HG03064 (cell line): ENCODE data around the gene MAGEC1.
"Not testable (repeated sequence)": the region's sequence is repeated elsewhere in the genome, so short reads cannot be mapped to it uniquely, and the experiment has no call there.

Experiments
- ATAC-seq: cut with Tn5 transposase; IDR thresholded peaks from one replicate; pipeline ENCODE4 v1.9.1; 2021; ENCODE audit warnings: low read depth; ENCODE audit not compliant: unreplicated experiment

MAGEC1 gene, protein sequence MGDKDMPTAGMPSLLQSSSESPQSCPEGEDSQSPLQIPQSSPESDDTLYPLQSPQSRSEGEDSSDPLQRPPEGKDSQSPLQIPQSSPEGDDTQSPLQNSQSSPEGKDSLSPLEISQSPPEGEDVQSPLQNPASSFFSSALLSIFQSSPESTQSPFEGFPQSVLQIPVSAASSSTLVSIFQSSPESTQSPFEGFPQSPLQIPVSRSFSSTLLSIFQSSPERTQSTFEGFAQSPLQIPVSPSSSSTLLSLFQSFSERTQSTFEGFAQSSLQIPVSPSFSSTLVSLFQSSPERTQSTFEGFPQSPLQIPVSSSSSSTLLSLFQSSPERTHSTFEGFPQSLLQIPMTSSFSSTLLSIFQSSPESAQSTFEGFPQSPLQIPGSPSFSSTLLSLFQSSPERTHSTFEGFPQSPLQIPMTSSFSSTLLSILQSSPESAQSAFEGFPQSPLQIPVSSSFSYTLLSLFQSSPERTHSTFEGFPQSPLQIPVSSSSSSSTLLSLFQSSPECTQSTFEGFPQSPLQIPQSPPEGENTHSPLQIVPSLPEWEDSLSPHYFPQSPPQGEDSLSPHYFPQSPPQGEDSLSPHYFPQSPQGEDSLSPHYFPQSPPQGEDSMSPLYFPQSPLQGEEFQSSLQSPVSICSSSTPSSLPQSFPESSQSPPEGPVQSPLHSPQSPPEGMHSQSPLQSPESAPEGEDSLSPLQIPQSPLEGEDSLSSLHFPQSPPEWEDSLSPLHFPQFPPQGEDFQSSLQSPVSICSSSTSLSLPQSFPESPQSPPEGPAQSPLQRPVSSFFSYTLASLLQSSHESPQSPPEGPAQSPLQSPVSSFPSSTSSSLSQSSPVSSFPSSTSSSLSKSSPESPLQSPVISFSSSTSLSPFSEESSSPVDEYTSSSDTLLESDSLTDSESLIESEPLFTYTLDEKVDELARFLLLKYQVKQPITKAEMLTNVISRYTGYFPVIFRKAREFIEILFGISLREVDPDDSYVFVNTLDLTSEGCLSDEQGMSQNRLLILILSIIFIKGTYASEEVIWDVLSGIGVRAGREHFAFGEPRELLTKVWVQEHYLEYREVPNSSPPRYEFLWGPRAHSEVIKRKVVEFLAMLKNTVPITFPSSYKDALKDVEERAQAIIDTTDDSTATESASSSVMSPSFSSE

DNA sequence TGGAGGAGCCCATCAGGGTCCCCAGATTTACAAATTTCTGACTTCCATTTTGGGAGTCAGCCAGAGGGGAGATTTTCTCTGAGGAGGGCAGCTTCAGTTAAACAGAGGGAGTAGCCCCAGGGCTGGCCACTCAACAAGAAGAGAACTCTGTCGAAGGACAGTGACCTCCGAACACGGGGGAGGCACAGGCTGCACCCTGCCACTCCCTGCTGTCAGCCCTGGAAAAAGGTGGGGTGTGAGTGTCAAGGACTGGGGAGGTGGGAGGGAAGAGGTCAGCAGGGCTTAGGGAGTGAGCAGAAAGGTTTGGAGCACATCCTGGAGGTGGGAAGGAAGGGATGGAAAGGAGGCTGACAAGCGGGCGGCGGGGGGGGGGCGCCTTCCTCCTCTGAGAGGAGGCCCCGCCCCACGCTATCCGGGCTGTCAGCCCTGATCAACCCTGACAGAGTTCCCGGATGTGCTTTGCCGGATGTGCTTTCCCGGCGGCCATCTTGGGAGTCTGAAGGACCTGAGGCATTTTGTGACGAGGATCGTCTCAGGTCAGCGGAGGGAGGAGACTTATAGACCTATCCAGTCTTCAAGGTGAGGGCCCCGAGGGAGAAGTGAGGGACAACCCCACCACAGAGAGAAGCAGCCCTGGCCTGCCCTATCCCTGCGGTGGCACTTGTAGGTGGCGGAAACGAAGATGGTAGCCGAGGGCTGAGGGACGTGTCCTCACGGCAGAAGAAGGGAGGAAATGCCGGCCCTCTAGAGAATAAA lies at the start of gene MAGEC1:
Gene MAGEC1, plus strand, starts transcription at position 495 of the 756 bp plus-strand sequence. CDS start 1,179 bp downstream, outside the sequence.
- ATAC-seq, result no peak

DNA sequence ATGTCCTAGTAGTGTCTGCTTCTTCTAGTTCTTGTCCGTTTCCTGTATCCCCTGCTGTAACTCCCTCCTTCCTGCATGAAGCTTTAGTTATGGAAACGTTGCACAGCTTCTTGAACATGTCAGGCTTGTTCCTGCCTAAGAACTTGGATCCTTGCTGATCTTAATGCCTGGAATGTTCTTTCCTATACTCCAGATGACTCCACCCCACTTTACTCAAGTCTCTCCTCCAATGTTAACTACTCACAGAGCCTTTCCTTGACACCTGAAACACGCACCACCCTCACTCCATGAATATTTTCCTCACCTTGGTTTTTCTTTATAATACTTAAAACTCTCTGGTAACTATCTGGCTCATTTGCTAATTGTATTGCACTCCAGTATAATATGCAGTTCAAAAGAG lies 46.2 kb upstream of the MAGEC1 start:
- no peak for ATAC-seq

DNA sequence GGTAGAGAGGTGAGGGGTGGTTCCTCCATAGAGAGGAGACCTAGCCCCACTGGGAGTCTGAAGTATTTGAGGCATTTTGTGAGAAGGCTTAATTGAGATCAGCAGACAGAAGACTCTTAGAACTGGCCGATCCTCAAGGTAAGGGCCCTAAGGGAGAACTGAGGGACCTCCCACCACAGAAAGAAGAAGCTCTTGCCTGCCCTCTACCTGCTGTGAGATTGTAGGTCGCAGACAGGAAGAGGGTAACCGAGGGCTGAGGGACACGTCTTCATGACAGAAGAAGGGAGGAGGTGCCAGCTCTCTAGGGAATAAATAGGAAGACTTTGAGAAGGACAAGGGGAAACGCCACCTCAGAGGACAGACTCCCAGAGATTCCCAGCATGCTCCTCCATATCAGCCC lies 24.1 kb upstream of the MAGEC1 start:
- ATAC-seq, result no peak

DNA sequence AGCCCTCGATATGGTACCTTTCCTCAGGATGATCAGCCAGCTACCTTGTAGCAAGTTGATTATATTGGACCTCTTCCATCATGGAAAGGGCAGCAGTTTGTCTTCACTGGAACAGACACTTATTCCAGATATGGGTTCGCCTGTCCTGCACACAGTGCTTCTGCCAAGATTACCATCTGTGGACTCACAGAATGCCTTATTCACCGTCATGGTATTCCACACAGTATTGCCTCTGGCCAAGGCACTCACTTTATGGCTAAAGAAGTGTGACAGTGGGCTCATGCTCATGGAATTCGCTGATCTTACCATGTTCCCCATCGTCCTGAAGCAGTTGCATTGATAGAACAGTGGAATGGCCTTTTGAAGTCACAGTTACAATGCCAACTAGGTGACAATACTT lies 14.9 kb upstream of the MAGEC1 start:
- not testable (repeated sequence) for ATAC-seq

DNA sequence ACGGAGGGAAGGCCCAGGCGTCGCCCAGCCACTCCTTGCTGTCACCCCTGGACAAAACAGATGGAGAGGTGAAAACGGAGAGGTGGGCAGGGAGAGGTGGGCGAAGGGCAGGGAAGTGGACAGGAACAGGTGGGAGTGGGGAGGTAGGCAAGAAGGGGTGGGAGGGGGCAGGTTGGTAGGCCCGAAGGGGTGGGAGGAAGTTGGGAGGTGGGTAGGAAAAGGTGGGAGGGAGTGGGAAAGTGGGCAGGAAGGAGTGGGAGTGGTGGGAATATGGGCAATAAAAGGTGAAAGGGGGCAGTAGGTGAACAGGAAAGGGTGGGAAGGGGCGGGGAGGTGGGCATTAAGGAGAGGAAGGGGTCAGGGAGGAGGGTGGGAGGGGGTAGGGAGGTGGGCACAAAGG lies 9.0 kb upstream of the MAGEC1 start:
- ATAC-seq, result no peak

DNA sequence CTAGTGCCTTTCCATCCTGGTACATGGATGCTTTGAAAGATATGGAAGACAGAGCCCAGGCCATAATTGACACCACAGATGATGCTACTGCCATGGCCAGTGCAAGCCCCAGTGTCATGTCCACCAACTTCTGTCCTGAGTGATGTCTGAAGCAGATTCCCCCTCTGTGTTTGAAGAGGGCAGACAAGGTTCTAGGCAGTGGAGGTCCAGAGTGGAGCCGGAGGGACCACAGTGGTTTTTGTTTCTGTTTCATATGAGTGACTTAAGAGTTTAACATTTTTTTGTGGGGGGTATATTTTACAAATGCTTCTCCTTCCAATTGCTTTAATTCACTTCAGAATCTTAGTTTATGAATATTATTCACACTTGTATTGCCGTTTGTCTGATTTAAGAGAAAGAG lies 6.0 kb upstream of the MAGEC1 start:
- ATAC-seq, result no peak

DNA sequence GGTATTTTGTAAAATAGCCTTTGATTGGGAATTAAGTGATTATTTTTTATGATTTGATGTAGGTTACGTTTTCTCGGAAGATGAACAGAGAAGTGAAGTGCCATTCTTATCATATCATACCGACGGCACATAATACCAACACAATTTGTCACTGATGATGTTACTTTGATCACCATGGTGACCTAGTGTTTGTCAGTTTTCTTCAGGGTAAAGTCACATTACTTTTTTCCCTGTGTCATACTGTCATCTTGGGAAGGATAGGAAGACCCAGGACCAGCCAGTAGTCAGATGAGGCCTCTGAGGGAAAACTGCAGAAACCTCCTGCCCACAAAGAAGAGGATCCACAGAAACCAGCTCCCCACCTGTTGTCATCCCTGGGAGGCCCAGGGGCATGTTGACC lies 1.3 kb upstream of the MAGEC1 start:
- no peak for ATAC-seq

DNA sequence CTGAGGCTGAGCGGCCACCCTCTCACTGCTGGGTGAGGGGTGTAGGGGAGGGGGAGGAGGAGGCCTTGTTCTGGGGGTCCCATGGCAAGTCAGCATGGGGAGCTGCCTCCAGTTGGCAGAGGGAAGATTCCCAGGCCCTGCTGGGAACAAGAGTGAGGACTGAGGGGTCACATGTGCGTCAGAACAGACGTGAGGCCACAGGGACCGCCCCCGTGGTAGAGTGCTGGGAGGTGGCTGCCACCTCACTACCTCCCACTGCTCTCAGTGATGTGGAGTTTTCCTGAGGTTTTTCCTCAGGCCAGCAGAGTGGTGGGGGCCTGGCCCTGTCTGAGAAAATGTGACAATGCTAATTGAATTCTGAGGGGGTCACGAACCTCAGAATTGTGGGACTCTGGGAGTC lies 568 bp downstream of the MAGEC1 start:
- ATAC-seq, result no peak

DNA sequence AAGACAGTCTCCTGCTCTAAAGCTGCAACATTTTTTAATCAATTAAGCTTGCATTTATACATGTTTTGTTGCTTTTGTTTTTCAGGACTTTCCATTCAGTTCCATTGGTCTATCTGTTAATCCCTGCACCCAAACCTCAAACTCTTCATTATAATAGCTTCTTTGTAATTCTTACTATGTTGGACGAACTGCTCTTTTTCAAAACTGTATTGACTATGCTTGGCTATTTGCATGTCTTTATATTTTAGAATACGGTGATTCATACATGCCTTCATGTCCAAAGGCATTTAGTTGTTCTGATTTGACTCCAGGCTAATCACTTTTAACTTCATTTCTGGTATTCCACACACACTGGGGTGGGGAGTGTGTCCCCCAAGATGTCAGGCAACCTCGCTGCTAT lies 14.1 kb downstream of the MAGEC1 start:
- no peak for ATAC-seq

DNA sequence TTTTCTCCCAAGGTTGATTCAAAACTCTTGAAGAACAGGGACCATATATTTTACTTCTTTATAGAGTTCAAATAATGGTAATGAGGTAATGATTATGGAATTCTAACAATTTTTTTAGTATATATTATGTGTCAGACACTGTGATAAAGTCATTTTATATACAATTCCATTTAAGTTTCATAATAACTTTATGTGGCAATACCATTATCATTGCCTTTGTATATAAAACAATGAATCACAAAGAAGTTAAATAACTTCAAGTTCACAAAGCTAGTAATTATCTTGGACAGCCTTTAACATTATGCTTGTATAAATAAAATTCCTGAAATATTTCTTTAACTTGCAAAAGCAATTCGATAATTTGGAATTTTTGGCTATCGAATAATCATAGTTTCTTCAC lies 20.6 kb downstream of the MAGEC1 start:
- ATAC-seq, result no peak

DNA sequence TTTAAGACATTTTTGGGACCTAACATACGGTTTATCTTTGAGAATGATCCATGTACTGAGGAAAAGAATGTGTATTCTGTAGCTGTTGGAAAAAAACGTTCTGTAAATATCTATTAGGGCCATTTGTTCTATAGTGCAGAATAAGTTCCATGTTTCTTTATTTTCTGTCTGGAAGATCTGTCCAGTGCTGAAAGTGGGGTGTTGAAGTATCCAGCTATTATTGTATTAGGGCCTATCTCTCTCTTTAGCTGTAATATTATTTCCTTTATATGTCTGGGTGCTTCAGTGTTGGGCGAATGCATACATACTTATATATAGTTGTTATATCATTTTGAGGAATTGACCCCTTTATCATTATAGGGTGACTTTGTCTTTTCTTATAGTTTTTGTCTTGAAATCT lies 24.7 kb downstream of the MAGEC1 start:
- no peak for ATAC-seq

DNA sequence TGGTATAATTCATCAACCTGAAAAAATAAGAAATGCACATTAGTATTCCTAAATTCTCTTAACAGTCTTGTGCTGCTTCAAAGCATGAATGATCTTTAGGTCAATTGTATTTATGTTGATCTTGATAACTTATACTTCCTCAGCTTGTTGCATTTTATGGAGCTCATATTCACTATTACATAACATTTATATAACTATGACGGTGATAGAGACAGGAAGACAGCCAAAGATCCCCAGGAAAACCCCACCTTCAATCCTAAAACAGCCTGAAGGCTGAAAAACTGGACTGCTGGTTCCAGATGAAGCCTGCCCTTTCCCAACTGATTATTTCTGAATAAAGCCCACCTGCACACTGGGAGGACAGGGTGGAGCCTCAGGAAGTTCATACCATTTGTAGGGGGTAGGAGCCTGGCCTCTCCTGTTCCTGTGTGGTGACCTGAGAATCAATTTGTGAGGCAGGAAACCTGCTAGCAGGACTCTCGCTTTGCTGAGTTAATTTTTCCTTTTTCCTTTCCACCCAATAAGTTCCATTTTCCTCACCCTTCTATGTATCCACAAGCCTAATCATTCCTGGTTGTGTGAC lies 30.5 kb downstream of the MAGEC1 start:
- no peak for ATAC-seq

DNA sequence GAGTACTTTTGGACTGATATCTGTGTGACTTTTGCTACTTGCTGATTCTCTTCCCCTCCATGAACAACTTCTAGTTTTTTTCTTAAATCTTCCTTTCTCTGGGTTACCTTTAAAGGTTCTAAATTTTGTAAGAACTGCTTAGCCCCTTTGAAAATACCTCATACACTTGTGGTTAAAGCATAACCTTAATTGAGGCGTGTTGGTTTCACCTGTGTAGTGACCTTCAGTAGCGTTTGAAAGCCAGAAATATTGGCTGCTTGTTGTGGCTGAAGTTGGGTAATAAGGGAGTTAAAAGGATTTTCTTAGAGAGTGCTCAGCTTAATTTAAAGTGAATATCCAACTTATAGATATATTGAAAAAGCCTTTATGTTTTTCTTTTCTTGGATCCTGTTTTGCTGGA lies 32.0 kb downstream of the MAGEC1 start:
- no peak for ATAC-seq

DNA sequence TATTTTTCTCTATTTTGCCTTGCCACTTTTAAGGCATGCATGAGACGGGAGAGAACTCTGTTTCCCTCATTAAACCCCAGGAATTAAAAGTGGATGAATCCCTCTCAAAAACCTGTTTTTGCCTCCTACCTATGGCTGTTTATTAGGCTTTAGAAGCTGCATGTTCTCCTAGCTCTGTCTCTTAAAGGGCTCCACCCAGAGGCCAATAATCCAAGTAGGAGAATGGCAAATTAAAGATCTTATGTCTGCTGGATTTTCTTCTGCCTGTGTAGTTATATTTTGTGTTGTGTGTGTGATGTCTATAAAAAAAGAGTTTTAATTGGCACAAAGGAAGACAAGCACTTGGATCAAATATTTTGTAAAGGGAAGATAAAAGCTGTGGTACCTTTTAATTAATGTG lies 32.4 kb downstream of the MAGEC1 start:
- ATAC-seq, result no peak

DNA sequence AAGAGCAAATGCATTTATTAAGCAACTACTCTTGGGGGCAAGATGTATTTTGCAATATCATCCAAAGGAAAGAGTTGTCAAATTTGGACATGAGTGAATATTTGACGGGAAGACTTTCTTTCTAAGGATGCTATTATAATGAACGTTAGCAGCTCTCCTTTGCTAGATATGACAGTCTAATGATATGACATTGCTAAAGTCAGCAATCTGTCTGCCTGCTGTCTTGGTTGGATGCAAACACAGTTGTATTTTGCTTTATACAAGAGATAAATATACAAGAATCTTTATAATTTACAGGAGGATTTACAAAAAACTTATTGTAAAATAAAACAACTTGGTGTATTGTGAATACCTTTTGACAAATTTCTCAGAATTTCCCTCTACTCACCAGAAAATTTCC lies 37.5 kb downstream of the MAGEC1 start:
- no peak for ATAC-seq

DNA sequence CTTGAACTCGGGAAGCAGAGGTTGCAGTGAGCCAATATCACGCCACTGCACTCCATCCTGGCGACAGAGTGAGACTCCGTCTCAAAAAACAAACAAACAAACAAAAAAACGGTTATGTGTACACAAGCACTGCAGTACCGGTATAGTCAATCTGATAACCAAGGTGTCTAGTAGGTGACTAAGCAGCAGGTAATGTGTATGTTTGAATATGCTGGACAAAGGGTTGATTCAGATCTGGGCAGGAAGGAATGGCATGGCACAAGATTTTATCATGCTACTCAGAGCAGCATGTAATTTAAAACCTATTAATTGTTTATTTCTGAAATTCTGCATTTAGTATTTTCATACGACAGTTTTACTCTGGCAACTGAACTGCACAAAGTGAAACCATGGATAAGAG lies 41.7 kb downstream of the MAGEC1 start:
- no peak for ATAC-seq

DNA sequence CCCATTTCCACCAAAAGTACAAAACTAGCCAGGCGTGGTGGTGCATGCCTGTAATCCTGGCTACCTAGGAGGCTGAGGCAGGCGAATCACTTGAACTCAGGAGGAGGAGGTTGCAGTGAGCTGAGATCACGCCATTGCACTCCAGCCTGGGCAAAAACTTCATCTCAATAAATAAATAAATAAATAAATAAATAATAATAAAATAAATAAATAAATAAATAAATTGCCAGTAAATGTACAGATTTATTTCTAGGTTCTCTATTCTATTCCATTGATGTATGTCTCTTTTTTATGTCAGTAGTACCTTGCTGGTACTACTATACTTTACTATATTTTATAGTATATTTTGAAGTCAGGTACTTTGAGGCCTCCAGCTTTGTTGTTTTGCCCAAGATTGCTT lies 43.7 kb downstream of the MAGEC1 start:
- ATAC-seq, result no peak

DNA sequence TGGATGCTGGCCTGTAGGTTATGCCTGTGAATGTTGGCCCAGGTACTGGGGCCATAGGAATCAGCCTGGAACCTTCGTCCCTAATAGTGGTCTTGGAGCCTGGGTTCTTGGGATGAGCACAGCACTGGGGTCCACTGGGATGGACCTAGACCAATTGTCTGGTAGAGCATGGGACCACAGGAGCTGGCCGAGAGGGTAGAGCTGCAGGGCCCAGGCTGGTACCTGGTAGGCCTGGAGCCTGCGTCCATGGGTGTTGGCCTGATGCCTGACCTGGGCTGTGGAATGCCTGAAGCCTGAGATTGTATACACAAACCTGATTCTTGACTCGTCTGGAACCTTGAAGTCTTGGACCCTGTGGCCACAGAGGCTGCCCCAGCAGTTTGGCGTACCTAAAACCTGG lies 48.9 kb downstream of the MAGEC1 start:
- ATAC-seq, result no peak

DNA sequence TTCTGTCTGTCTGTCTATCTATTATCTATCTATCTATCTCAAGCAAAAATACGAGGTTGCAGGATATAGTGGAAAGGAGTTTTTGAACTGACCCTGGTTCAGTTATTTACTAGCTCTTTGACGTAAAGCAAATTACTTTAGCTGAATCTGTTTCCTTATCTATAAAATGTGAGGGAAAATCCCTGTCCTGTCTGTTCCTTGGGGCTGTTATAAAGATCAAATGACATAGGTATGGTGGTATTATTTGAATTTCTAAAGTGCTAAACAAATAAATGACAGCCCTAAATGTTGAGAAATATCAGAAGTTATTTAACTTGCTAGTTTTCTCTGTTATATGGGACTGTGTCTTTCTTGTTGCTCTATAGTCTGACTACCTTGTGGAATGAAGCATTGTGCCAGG lies 55.0 kb downstream of the MAGEC1 start:
- no peak for ATAC-seq
